SIG-M5 treated with dmso at 0.1 percent for 504 hours (cell line): Measurements from ENCODE around the gene MAGEH1.

ENCODE experiments used
- DNase-seq: peaks from one replicate; lab custom pipeline; 2025; ENCODE audit not compliant: unreplicated experiment; lab: John Stamatoyannopoulos, UW

The MAGEH1 gene

DNA sequence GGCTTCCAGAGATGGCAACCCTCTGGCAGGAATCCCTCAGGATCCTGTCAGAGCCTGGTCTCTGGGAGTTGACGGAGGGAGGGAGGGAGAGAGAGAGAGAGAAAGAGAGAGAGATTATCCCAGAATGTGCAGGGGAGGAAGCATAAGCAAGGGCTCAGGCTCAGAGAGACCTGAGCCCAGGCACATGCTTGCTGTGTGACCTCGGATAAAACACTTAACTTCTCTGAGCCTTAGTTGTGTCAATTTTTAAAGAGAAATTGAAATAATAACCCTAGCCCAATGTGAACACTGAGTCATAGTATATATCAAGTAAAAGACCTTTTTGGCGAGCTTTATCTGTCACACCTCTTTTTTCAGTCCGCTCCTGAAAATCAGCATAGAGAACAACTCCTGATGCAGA is 38.2 kb downstream of the MAGEH1 start:
- no peak for DNase-seq

DNA sequence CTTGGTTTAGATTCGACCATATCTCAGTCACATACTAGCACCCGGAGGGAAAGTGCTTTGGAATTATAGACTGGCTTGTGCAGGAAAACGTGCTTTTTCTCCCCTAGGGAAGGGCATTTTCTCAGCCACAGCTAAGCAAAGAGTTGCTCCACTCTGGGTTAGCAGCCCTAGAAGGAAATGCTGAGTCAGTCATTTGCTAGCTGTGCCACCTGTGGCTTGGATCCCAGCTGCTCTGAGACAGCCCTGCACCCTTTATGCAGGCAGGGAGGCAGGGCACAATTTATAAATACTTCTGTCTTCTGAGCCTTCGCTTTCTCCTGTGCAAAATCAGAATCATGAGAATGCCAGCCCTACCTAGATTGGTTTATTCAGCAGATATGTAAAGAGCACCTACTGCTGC is 39.0 kb downstream of the MAGEH1 start:
- DNase-seq = no peak
